SK-N-SH (cell line): Measurements from ENCODE around the gene CASP7. TPM values are rescaled to one million over a fixed set of nuclear protein-coding genes. Genes with fewer than 3 reads are reported as not detected.

Experiments used
- CTCF ChIA-PET: fragments of 300-600, 350-600 bp; formaldehyde crosslinking; extraction: SDS; loops from one replicate; lab custom pipeline; 2021; lab: Yijun Ruan, JAX
- POLR2A ChIA-PET: fragments of 350-600 bp; sonication (Branson Sonifier 250); formaldehyde crosslinking; extraction: SDS; loops from one replicate; lab custom pipeline; 2020; ENCODE audit warnings: antibody characterized with exemption, inconsistent platforms; lab: Yijun Ruan, JAX
- DNase-seq: peaks from one replicate; pipeline ENCODE4 v3.0.0; 2012
- H2AFZ ChIP-seq: fragments of 200-600 bp; sonication (generic); 2 replicates; pipeline ENCODE4 v1.8.1; 2016; ENCODE audit warnings: antibody characterized with exemption, mild to moderate bottlenecking, low read depth
- H3F3A ChIP-seq: fragments of 200-600 bp; sonication (generic); replicated peaks from 2 replicates; pipeline ENCODE3; 2016; ENCODE audit warnings: antibody characterized with exemption, mild to moderate bottlenecking; ENCODE audit not compliant: insufficient read depth
- H3K27ac ChIP-seq, 2 experiments: fragments of 200-500 bp in 1 of 2; fragments of 200-600 bp in 1 of 2; sonication (Bioruptor generic) in 1 of 2; sonication (generic), shearing (Covaris generic) in 1 of 2; 2 replicates each; pipeline versions ENCODE4 v1.5.1 to v1.6.1; 2014 to 2016; ENCODE audit warnings: low read depth in 2 of 2, inconsistent platforms in 1 of 2, low read length in 1 of 2, mild to moderate bottlenecking in 1 of 2, mixed read lengths in 1 of 2
- H3K27me3 ChIP-seq: fragments of 200-600 bp; sonication (generic), shearing (Covaris generic); 2 replicates; pipeline ENCODE4 v1.6.1; 2016; ENCODE audit warnings: mixed run types; ENCODE audit not compliant: insufficient read depth
- H3K36me3 ChIP-seq, 2 experiments: fragments of 200-500 bp in 1 of 2; fragments of 200-600 bp in 1 of 2; sonication (Bioruptor generic) in 1 of 2; sonication (generic) in 1 of 2; replicated peaks in 1 of 2; 2 replicates each; pipeline versions ENCODE3 to v1.5.1; 2014 to 2016; ENCODE audit warnings: low read length in 1 of 2, mild to moderate bottlenecking in 1 of 2; ENCODE audit not compliant: insufficient read depth in 2 of 2, control insufficient read depth in 1 of 2
- H3K4me1 ChIP-seq, 2 experiments: fragments of 200-500 bp in 1 of 2; fragments of 200-600 bp in 1 of 2; sonication (Bioruptor generic) in 1 of 2; sonication (generic), shearing (Covaris generic) in 1 of 2; 2 replicates each; pipeline versions ENCODE4 v1.5.1 to v1.6.1; 2014 to 2016; ENCODE audit warnings: low read depth in 1 of 2, low read length in 1 of 2, mixed run types in 1 of 2; ENCODE audit not compliant: insufficient read depth in 2 of 2, control insufficient read depth in 1 of 2
- H3K4me2 ChIP-seq: fragments of 200-600 bp; sonication (generic), shearing (Covaris generic); 2 replicates; pipeline ENCODE4 v1.6.1; 2017; ENCODE audit warnings: mixed run types
- H3K4me3 ChIP-seq, 2 experiments: fragments of 200-500 bp in 1 of 2; fragments of 200-600 bp in 1 of 2; sonication (Bioruptor generic) in 1 of 2; sonication (generic), shearing (Covaris generic) in 1 of 2; 2 replicates each; pipeline versions ENCODE4 v1.5.1 to v1.8.1; 2014 to 2016; ENCODE audit warnings: low read depth in 2 of 2, inconsistent platforms in 1 of 2, low read length in 1 of 2, mild to moderate bottlenecking in 1 of 2, mixed read lengths in 1 of 2, moderate library complexity in 1 of 2
- H3K79me2 ChIP-seq: fragments of 200-600 bp; sonication (generic); 2 replicates; pipeline ENCODE4 v1.8.1; 2017; ENCODE audit warnings: mild to moderate bottlenecking; ENCODE audit not compliant: insufficient read depth
- H3K9ac ChIP-seq: fragments of 200-600 bp; sonication (generic); 2 replicates; pipeline ENCODE4 v1.6.1; 2017; ENCODE audit warnings: mixed run types
- H3K9me2 ChIP-seq: fragments of 200-600 bp; sonication (generic); 2 replicates; pipeline ENCODE4 v1.6.1; 2017; ENCODE audit warnings: mixed run types
- H3K9me3 ChIP-seq: fragments of 200-600 bp; sonication (generic); 2 replicates; pipeline ENCODE4 v1.6.1; 2017; ENCODE audit warnings: mixed run types, mild to moderate bottlenecking, moderate library complexity
- H4K20me1 ChIP-seq: fragments of 200-600 bp; sonication (generic); 2 replicates; pipeline ENCODE4 v1.6.1; 2017; ENCODE audit warnings: mild to moderate bottlenecking, mixed run types; ENCODE audit not compliant: insufficient read depth
- CHD2 ChIP-seq: fragments of 150-350 bp; IDR thresholded peaks from 2 replicates; pipeline ENCODE4 v1.6.1; 2018; ENCODE audit warnings: low read length; ENCODE audit not compliant: partially characterized antibody
- CTCF ChIP-seq: fragments of 200-600 bp; sonication (generic); IDR thresholded peaks from 2 replicates; pipeline ENCODE4 v1.6.1; 2017; ENCODE audit warnings: antibody characterized with exemption, mild to moderate bottlenecking, moderate library complexity
- ELF1 ChIP-seq: IDR thresholded peaks from 2 replicates; pipeline ENCODE4 v1.4.0; 2012
- EZH2phosphoT487 ChIP-seq: fragments of 200-600 bp; sonication (generic); IDR thresholded peaks from 2 replicates; pipeline ENCODE4 v1.6.1; 2017; ENCODE audit warnings: low read depth, mixed run types, mild to moderate bottlenecking, antibody characterized with exemption, moderate library complexity, borderline replicate concordance
- FOSL2 ChIP-seq: IDR thresholded peaks from 2 replicates; pipeline ENCODE4 v1.4.0; 2012; ENCODE audit warnings: low read depth, mild to moderate bottlenecking, moderate library complexity, borderline replicate concordance
- FOXJ3 ChIP-seq: sonication (generic); formaldehyde crosslinking; IDR thresholded peaks from 2 replicates; pipeline ENCODE4 v1.5.1; 2020; ENCODE audit warnings: mild to moderate bottlenecking, missing genetic modification reagents
- GATA2 ChIP-seq: sonication (generic); formaldehyde crosslinking; IDR thresholded peaks from 2 replicates; pipeline ENCODE4 v1.5.0; 2020; ENCODE audit warnings: mild to moderate bottlenecking, missing genetic modification reagents
- JUND ChIP-seq: IDR thresholded peaks from 2 replicates; pipeline ENCODE4 v1.4.0; 2012
- MXI1 ChIP-seq: IDR thresholded peaks from 2 replicates; pipeline ENCODE4 v1.6.1; 2012; ENCODE audit warnings: mild to moderate bottlenecking, low read depth, low read length, improper control_type of control experiment
- NFIC ChIP-seq: IDR thresholded peaks from 2 replicates; pipeline ENCODE4 v1.4.0; 2012; ENCODE audit warnings: borderline replicate concordance
- NRF1 ChIP-seq: IDR thresholded peaks from 2 replicates; pipeline ENCODE4 v1.6.1; 2012; ENCODE audit warnings: low read depth, mild to moderate bottlenecking, low read length
- PBX3 ChIP-seq: IDR thresholded peaks from 2 replicates; pipeline ENCODE4; 2012
- RAD21 ChIP-seq: IDR thresholded peaks from 2 replicates; pipeline ENCODE4 v1.6.1; 2012; ENCODE audit warnings: mild to moderate bottlenecking, low read length
- SIN3A ChIP-seq: IDR thresholded peaks from 2 replicates; pipeline ENCODE4 v1.6.1; 2012; ENCODE audit warnings: low read depth, mild to moderate bottlenecking, low read length, moderate library complexity, borderline replicate concordance
- TAF1 ChIP-seq: IDR thresholded peaks from 2 replicates; pipeline ENCODE4 v1.6.1; 2012; ENCODE audit warnings: low read depth, mild to moderate bottlenecking, low read length, moderate library complexity, borderline replicate concordance
- TCF12 ChIP-seq: IDR thresholded peaks from 2 replicates; pipeline ENCODE4 v1.4.0; 2012
- TEAD4 ChIP-seq: IDR thresholded peaks from 2 replicates; pipeline ENCODE4 v1.4.0; 2012; ENCODE audit warnings: mild to moderate bottlenecking, borderline replicate concordance; ENCODE audit not compliant: insufficient read depth
- USF1 ChIP-seq: IDR thresholded peaks from 2 replicates; pipeline ENCODE4 v1.4.0; 2012; ENCODE audit warnings: low read depth, borderline replicate concordance
- USF2 ChIP-seq: fragments of 150-350 bp; IDR thresholded peaks from 2 replicates; pipeline ENCODE4 v1.6.1; 2017; ENCODE audit warnings: antibody characterized with exemption, low read length, low read depth, borderline replicate concordance
- YY1 ChIP-seq: IDR thresholded peaks from 2 replicates; pipeline ENCODE4 v1.4.0; 2012; ENCODE audit warnings: low read depth, mild to moderate bottlenecking
- WGBS: methylation state at CpG from one replicate; pipeline ENCODE4 v1.1.6; 2017; ENCODE audit warnings: low lambda C conversion rate; 5-methylcytosine and 5-hydroxymethylcytosine counted together
- polyA plus RNA-seq, 3 experiments: library from polyadenylated mRNA; depleted of rRNA; stranded (reverse); fragments of >200 nt; gene quantifications; 2 replicates each; pipeline ENCODE4 v1.2.3, GENCODE V29; 2012

CASP7 gene
- polyA plus RNA-seq, 1 of the 3 experiments (the other 2 are of a cell fraction) = 15.1 TPM

GRCh38 chr10:113732966-113733365, 53.3 kb downstream of the CASP7 start:
- Histone ChIP-seq H3K9me3 (no peaks in the 10 kb centered on the region), H3K27me3 (no peaks in the 10 kb centered on the region), H2AFZ (no peak overlapping the region), H3K4me3 (no peak overlapping the region), H3K9ac (no peak overlapping the region), H3K4me1 (no peaks in the 10 kb centered on the region), H3K79me2 (no peaks in the 10 kb centered on the region), H3K27ac (no peak overlapping the region), H3F3A (no peaks in the 10 kb centered on the region), H3K9me2 (no peaks in the 10 kb centered on the region), H3K36me3 (peaks cover 5 to 19% of the 10 kb centered on the region in 2 experiments), H4K20me1 (no peaks in the 10 kb centered on the region), H3K4me2 (no peak overlapping the region)
- POLR2A ChIA-PET = interaction anchor here (0.6 kb wide), 1 partner anchor 1081 kb away, joined by 4 read pairs; no protein-coding TSS in a partner anchor
- 91% methylated on average over 4 of the region's 4 CpGs for WGBS
- DNase-seq = no peak
- TF ChIP-seq SIN3A = no peak
- TF ChIP-seq TCF12 = no peak
- TF ChIP-seq PBX3 = no peak
- no peak for TF ChIP-seq GATA2 (CRISPR knock-in tag)
- no peak for TF ChIP-seq CTCF
- no peak for TF ChIP-seq MXI1
- no peak for TF ChIP-seq YY1
- TF ChIP-seq USF2 = no peak
- no peak for TF ChIP-seq JUND
- CTCF ChIA-PET = interaction anchor here (0.9 to 1.5 kb wide), 4 partner anchors 9 to 54 kb away, joined by 3 to 4 read pairs (median 3); no protein-coding TSS in a partner anchor

GRCh38 chr10:113733635-113734034, 53.9 kb downstream of the CASP7 start:
- Histone ChIP-seq H3K9ac (no peak overlapping the region), H3K27ac (no peak overlapping the region), H3K36me3 (peaks cover 5 to 17% of the 10 kb centered on the region in 2 experiments), H3K4me3 (no peak overlapping the region), H3K4me2 (no peak overlapping the region), H3K9me2 (no peaks in the 10 kb centered on the region), H3F3A (no peaks in the 10 kb centered on the region), H2AFZ (no peak overlapping the region), H4K20me1 (no peaks in the 10 kb centered on the region), H3K79me2 (no peaks in the 10 kb centered on the region), H3K9me3 (no peaks in the 10 kb centered on the region), H3K4me1 (no peaks in the 10 kb centered on the region), H3K27me3 (no peaks in the 10 kb centered on the region)
- ChIA-PET CTCF (interaction anchor here (0.9 to 1.5 kb wide), 3 partner anchors 9 to 54 kb away, joined by 3 to 4 read pairs (median 3); no protein-coding TSS in a partner anchor), POLR2A (no interaction called here)
- no peak for DNase-seq
- WGBS = 93% methylated on average over 4 of the region's 4 CpGs
- TF ChIP-seq YY1 (no peak), ELF1 (no peak), FOSL2 (no peak), USF1 (no peak), TEAD4 (no peak), FOXJ3 (CRISPR knock-in tag) (no peak), EZH2phosphoT487 (no peak), PBX3 (no peak), RAD21 (no peak), SIN3A (no peak), TAF1 (no peak), NFIC (no peak), USF2 (no peak), CHD2 (no peak), NRF1 (no peak)
